ENCODE data around the gene TRPM2.

TRPM2 gene

GRCh38 chr21:44485254-44485793 is 131.9 kb downstream of the TRPM2 start:
- no peak for DNase-seq (ENCODE audit: low spot score)

GRCh38 chr21:44485796-44486195 is 132.4 kb downstream of the TRPM2 start:
- no peak for DNase-seq (ENCODE audit: low spot score)

- no peak for DNase-seq (ENCODE audit: low spot score)
Observed at GRCh38 chr21:44486302-44486701, 132.9 kb downstream of the TRPM2 start.

- peak; percentile 36 for DNase-seq (ENCODE audit: low spot score)
Observed at GRCh38 chr21:44487831-44488230, 134.4 kb downstream of the TRPM2 start.

- no peak for DNase-seq (ENCODE audit: low spot score)
Observed at GRCh38 chr21:44489962-44490361, 136.5 kb downstream of the TRPM2 start.

- DNase-seq (ENCODE audit: low spot score), result no peak
Observed at GRCh38 chr21:44490405-44490804, 137.0 kb downstream of the TRPM2 start.

GRCh38 chr21:44490816-44491215 is 137.4 kb downstream of the TRPM2 start:
- no peak for DNase-seq (ENCODE audit: low spot score)
